NCI-H2196 (cell line): Measurements from ENCODE around the gene EDC3.

Experiments
- DNase-seq: peaks from one replicate; lab custom pipeline; 2025; ENCODE audit not compliant: unreplicated experiment; lab: John Stamatoyannopoulos, UW

EDC3 gene

GRCh38 chr15:74585191-74585590, 110.6 kb downstream of the EDC3 start:
- no peak for DNase-seq

- DNase-seq, result no peak
Observed at GRCh38 chr15:74584779-74585178, 111.0 kb downstream of the EDC3 start.

- DNase-seq, result no peak
Observed at GRCh38 chr15:74584204-74584603, 111.6 kb downstream of the EDC3 start.
